Esophagus mucosa (tissue), 1 donor: ENCODE measurements around the gene DNAH2. TPM values are rescaled to one million over a fixed set of nuclear protein-coding genes. Genes with fewer than 3 reads are reported as not detected.

Source experiments
- ATAC-seq: fragments of 200-7000 bp; cut with Tn5 transposase; one replicate; pipeline ENCODE4 v1.9.1; 2020
- total RNA-seq: library from RNA; stranded (reverse); gene quantifications from one replicate; pipeline ENCODE4 v1.2.4, GENCODE V29; 2023
- donor health status: DM: yes; HTN: yes; CAD: no.

The DNAH2 gene
- total RNA-seq, 1 donor from 2014 or later = 0.04 TPM

- ATAC-seq = no peak
Measured at GRCh38 chr17:7822126-7822525, 104.6 kb downstream of the DNAH2 start.

- ATAC-seq = no peak
Measured at GRCh38 chr17:7823581-7824001, 106.0 kb downstream of the DNAH2 start.

GRCh38 chr17:7824021-7824924 is 106.7 kb downstream of the DNAH2 start:
- ATAC-seq = peak; percentile 34

- no peak for ATAC-seq
Measured at GRCh38 chr17:7825206-7825990, 107.9 kb downstream of the DNAH2 start.

- ATAC-seq = no peak
Measured at GRCh38 chr17:7830616-7831015, 113.1 kb downstream of the DNAH2 start.

GRCh38 chr17:7831233-7831632 is 113.7 kb downstream of the DNAH2 start:
- no peak for ATAC-seq

GRCh38 chr17:7832431-7832830 is 114.9 kb downstream of the DNAH2 start:
- no peak for ATAC-seq

- no peak for ATAC-seq
Measured at GRCh38 chr17:7833011-7833794, 115.7 kb downstream of the DNAH2 start.

GRCh38 chr17:7833795-7834541 is 116.4 kb downstream of the DNAH2 start, which contains the start of gene KDM6B:
TSS of gene KDM6B (plus strand) at chr17:7834217. CDS start at chr17:7845555, 11,338 bp downstream.
- ATAC-seq = peak; percentile 72

- ATAC-seq = peak; percentile 0
Measured at GRCh38 chr17:7834542-7834956, 117.0 kb downstream of the DNAH2 start.

GRCh38 chr17:7834957-7835813 is 117.6 kb downstream of the DNAH2 start:
- ATAC-seq = peak; percentile 74

GRCh38 chr17:7835814-7836595 is 118.5 kb downstream of the DNAH2 start:
- ATAC-seq = peak; percentile 3

- peak; percentile 33 for ATAC-seq
Measured at GRCh38 chr17:7836596-7837407, 119.3 kb downstream of the DNAH2 start.

GRCh38 chr17:7837408-7838088 is 120.0 kb downstream of the DNAH2 start:
- no peak for ATAC-seq

GRCh38 chr17:7838090-7839075 is 120.8 kb downstream of the DNAH2 start:
- no peak for ATAC-seq

- ATAC-seq = no peak
Measured at GRCh38 chr17:7839190-7839875, 121.8 kb downstream of the DNAH2 start.

GRCh38 chr17:7839876-7840261 is 122.3 kb downstream of the DNAH2 start:
- no peak for ATAC-seq
